H1 (cell line): Measurements from ENCODE around the gene DNA2.

ENCODE experiments used
- CREB1 ChIP-seq: IDR thresholded peaks from 2 replicates; pipeline ENCODE4 v1.6.1; 2012; ENCODE audit warnings: inconsistent platforms
- EP300 ChIP-seq, 2 experiments: IDR thresholded peaks; 1 replicate in 1 of 2; 2 replicates in 1 of 2; pipeline ENCODE4 v1.6.1; 2011 to 2012; ENCODE audit warnings: low read depth in 2 of 2, low read length in 2 of 2, mild to moderate bottlenecking in 2 of 2, borderline replicate concordance in 1 of 2, inconsistent platforms in 1 of 2, moderate library complexity in 1 of 2
- EZH2 ChIP-seq: fragments of 200-600 bp; sonication (generic); IDR thresholded peaks from 2 replicates; pipeline ENCODE4 v1.7.1; 2012; ENCODE audit warnings: low read depth, mild to moderate bottlenecking, moderate library complexity, low read length, inconsistent platforms; ENCODE audit not compliant: severe bottlenecking
- GABPA ChIP-seq: IDR thresholded peaks from 2 replicates; pipeline ENCODE4 v1.6.1; 2011; ENCODE audit warnings: mild to moderate bottlenecking, low read length, moderate library complexity, borderline replicate concordance; ENCODE audit not compliant: insufficient read depth
- GTF2F1 ChIP-seq: IDR thresholded peaks from 2 replicates; pipeline ENCODE4 v1.6.1; 2012; ENCODE audit warnings: low read depth, low read length, improper control_type of control experiment, borderline replicate concordance
- MAFK ChIP-seq: IDR thresholded peaks from 2 replicates; pipeline ENCODE4 v1.6.1; 2012; ENCODE audit warnings: low read depth, mild to moderate bottlenecking, improper control_type of control experiment, low read length
- MAX ChIP-seq: IDR thresholded peaks from 2 replicates; pipeline ENCODE4 v1.6.1; 2012; ENCODE audit warnings: inconsistent platforms
- POLR2A ChIP-seq, 2 experiments: IDR thresholded peaks; 1 replicate in 1 of 2; 2 replicates in 1 of 2; pipeline ENCODE4 v1.6.1; 2011; ENCODE audit warnings: low read depth in 2 of 2, low read length in 2 of 2, mild to moderate bottlenecking in 2 of 2; ENCODE audit errors: control extremely low read depth in 1 of 2
- RFX5 ChIP-seq: IDR thresholded peaks from 2 replicates; pipeline ENCODE4 v1.6.1; 2011; ENCODE audit warnings: low read depth, low read length, improper control_type of control experiment, borderline replicate concordance
- TEAD4 ChIP-seq: IDR thresholded peaks from 2 replicates; pipeline ENCODE4 v1.6.1; 2012; ENCODE audit warnings: low read depth, low read length, inconsistent platforms, mixed read lengths
- ZNF274 ChIP-seq: IDR thresholded peaks from 2 replicates; pipeline ENCODE4 v1.7.0; 2012; ENCODE audit warnings: low read length, borderline replicate concordance; ENCODE audit errors: extremely low read depth
- TF ChIP-seq, protein P1 (sequence below): IDR thresholded peaks from 2 replicates; pipeline ENCODE4 v1.6.1; 2011; ENCODE audit warnings: low read depth, mild to moderate bottlenecking, low read length; ENCODE audit not compliant: insufficient read depth
- TF ChIP-seq, protein P2 (sequence below), 3 experiments: IDR thresholded peaks; 1 replicate in 2 of 3; 2 replicates in 1 of 3; pipeline versions ENCODE4 v1.5.1 to v1.6.1; 2011; ENCODE audit warnings: low read length in 3 of 3, mild to moderate bottlenecking in 3 of 3, inconsistent platforms in 2 of 3, low read depth in 1 of 3, moderate library complexity in 1 of 3; ENCODE audit not compliant: insufficient read depth in 1 of 3; ENCODE audit errors: control extremely low read depth in 1 of 3

DNA sequence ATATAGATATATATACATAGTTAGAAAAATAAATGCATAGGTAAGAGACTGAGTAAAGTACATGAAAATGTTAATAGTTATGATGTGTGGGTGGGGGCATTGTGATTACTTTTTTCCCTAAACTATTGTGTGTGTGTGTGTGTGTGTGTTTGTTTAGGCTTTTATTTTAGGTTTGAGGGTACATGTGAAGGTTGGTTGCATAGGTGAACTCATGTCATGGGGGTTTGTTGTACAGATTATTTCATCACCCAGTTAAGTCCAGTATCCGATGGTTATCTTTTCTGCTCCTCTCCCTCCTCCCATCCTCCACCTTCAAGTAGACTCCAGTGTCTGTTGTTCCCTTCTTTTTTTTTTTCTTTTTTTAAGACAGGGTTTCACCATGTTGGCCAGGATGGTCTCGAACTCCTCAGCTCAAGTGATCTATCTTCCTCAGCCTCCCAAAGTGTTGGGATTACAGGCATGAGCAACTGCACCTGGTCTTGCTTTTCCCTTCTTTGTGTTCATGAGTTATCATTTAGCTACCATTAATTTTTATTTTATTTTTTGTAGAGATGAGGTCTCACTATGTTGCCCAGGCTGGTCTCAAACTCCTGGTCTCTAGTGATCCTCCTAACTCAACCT lies 62.8 kb downstream of the DNA2 start:
- TF ChIP-seq, protein P1, sequence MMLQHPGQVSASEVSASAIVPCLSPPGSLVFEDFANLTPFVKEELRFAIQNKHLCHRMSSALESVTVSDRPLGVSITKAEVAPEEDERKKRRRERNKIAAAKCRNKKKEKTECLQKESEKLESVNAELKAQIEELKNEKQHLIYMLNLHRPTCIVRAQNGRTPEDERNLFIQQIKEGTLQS, result no peak
- TF ChIP-seq, protein P2, sequence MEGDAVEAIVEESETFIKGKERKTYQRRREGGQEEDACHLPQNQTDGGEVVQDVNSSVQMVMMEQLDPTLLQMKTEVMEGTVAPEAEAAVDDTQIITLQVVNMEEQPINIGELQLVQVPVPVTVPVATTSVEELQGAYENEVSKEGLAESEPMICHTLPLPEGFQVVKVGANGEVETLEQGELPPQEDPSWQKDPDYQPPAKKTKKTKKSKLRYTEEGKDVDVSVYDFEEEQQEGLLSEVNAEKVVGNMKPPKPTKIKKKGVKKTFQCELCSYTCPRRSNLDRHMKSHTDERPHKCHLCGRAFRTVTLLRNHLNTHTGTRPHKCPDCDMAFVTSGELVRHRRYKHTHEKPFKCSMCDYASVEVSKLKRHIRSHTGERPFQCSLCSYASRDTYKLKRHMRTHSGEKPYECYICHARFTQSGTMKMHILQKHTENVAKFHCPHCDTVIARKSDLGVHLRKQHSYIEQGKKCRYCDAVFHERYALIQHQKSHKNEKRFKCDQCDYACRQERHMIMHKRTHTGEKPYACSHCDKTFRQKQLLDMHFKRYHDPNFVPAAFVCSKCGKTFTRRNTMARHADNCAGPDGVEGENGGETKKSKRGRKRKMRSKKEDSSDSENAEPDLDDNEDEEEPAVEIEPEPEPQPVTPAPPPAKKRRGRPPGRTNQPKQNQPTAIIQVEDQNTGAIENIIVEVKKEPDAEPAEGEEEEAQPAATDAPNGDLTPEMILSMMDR (IDR thresholded peaks at IDR 0.05; ENCODE audit: control extremely low read depth in 1 of 3, insufficient read depth in 1 of 3, low read depth in 1 of 3, low read length in 3 of 3), result no peak
- no peak for TF ChIP-seq CREB1
- no peak for TF ChIP-seq GABPA
- TF ChIP-seq POLR2A (IDR thresholded peaks at IDR 0.05; ENCODE audit: control extremely low read depth in 1 of 2, low read depth in 2 of 2, low read length in 2 of 2), result no peak
- no peak for TF ChIP-seq EZH2
- no peak for TF ChIP-seq ZNF274
- no peak for TF ChIP-seq EP300 (IDR thresholded peaks at IDR 0.05; ENCODE audit: borderline replicate concordance in 1 of 2, low read depth in 2 of 2, low read length in 2 of 2)
- no peak for TF ChIP-seq TEAD4
- TF ChIP-seq MAX, result no peak
- TF ChIP-seq RFX5, result no peak
- no peak for TF ChIP-seq MAFK
- TF ChIP-seq GTF2F1, result no peak
